Suprapubic skin (tissue), 4 donors: ENCODE measurements around the gene ZFP2. TPM values are rescaled to one million over a fixed set of nuclear protein-coding genes. Genes with fewer than 3 reads are reported as not detected.
A peak's percentile ranks its signal among the peaks of the same experiment; 100 is the strongest.

Experiments used
- DNase-seq, 2 donors: peaks; one replicate each; pipeline ENCODE4 v3.0.0-alpha.2; 2019; ENCODE audit warnings: low spot score in 2 of 2
- H3K27ac ChIP-seq: fragments of 200-600 bp; sonication (generic); one replicate; pipeline ENCODE4 v1.5.1; 2019
- H3K27me3 ChIP-seq: fragments of 200-600 bp; sonication (generic); one replicate; pipeline ENCODE4 v1.5.1; 2019
- H3K36me3 ChIP-seq: fragments of 200-600 bp; sonication (generic); one replicate; pipeline ENCODE4 v1.5.1; 2019
- H3K4me1 ChIP-seq: fragments of 200-600 bp; sonication (generic); one replicate; pipeline ENCODE4 v1.5.1; 2019
- H3K4me3 ChIP-seq: fragments of 200-600 bp; sonication (generic); one replicate; pipeline ENCODE4 v1.5.1; 2019; ENCODE audit warnings: mild to moderate bottlenecking
- H3K9me3 ChIP-seq: fragments of 200-600 bp; sonication (generic); one replicate; pipeline ENCODE4 v1.5.1; 2019
- EP300 ChIP-seq: sonication (generic); formaldehyde crosslinking; IDR thresholded peaks from one replicate; pipeline ENCODE4 v1.6.1; 2017; ENCODE audit warnings: antibody characterized with exemption
- POLR2A ChIP-seq, 2 donors: fragments of 450-650 bp; IDR thresholded peaks; one replicate each; pipeline ENCODE4 v1.6.1; 2017; ENCODE audit warnings: antibody characterized with exemption in 2 of 2, mild to moderate bottlenecking in 2 of 2, moderate library complexity in 2 of 2
- POLR2AphosphoS5 ChIP-seq, 3 donors: sonication (generic); formaldehyde crosslinking; IDR thresholded peaks; one replicate each; pipeline ENCODE4 v1.6.1; 2017; ENCODE audit warnings: antibody characterized with exemption in 3 of 3
- WGBS: methylation state at CpG from one replicate; pipeline ENCODE4 v1.1.5; 2018; 5-methylcytosine and 5-hydroxymethylcytosine counted together
- total RNA-seq, 4 donors: library from RNA; depleted of rRNA; stranded (reverse); fragments of >200 nt; gene quantifications; one replicate each; pipeline ENCODE4 v1.1.0, GENCODE V29; 2016
- TF ChIP-seq, protein P1 (sequence below), 2 donors: fragments of 200-600 bp in 1 of 2; fragments of 450-650 bp in 1 of 2; sonication (generic) in 1 of 2; IDR thresholded peaks; one replicate each; pipeline ENCODE4 v1.5.1; 2016 to 2019; ENCODE audit warnings: antibody characterized with exemption in 2 of 2, mild to moderate bottlenecking in 1 of 2, moderate library complexity in 1 of 2

The ZFP2 gene
- total RNA-seq, 4 donors from 2014 or later: 0.94 to 4.8 (median 2.0) TPM

DNA sequence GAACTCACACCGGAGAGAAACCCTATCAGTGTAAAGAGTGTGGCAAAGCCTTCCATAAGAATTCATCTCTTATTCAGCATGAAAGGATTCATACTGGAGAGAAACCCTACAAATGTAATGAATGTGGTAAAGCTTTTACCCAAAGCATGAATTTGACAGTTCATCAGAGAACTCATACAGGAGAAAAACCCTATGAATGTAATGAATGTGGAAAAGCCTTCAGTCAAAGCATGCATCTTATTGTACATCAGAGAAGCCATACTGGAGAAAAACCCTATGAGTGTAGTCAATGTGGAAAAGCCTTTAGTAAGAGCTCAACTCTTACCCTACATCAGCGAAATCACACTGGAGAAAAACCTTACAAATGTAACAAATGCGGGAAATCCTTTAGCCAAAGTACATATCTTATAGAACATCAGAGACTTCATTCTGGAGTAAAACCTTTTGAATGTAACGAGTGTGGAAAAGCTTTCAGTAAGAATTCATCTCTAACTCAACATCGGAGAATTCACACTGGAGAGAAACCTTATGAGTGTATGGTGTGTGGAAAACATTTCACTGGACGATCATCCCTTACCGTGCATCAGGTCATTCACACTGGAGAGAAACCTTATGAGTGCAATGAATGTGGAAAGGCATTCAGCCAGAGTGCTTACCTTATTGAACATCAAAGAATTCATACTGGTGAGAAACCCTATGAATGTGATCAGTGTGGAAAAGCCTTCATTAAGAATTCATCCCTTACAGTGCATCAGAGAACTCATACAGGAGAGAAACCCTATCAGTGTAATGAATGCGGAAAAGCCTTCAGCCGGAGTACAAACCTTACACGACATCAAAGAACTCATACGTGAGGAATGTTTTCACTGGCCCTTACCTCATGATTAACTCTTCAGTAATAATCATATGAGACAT is 36.4 kb downstream of the ZFP2 start:
- TF ChIP-seq POLR2AphosphoS5 (IDR thresholded peaks at IDR 0.05): no peak
- no peak for TF ChIP-seq POLR2A (IDR thresholded peaks at IDR 0.05)
- no peak for TF ChIP-seq EP300
- TF ChIP-seq, protein P1, sequence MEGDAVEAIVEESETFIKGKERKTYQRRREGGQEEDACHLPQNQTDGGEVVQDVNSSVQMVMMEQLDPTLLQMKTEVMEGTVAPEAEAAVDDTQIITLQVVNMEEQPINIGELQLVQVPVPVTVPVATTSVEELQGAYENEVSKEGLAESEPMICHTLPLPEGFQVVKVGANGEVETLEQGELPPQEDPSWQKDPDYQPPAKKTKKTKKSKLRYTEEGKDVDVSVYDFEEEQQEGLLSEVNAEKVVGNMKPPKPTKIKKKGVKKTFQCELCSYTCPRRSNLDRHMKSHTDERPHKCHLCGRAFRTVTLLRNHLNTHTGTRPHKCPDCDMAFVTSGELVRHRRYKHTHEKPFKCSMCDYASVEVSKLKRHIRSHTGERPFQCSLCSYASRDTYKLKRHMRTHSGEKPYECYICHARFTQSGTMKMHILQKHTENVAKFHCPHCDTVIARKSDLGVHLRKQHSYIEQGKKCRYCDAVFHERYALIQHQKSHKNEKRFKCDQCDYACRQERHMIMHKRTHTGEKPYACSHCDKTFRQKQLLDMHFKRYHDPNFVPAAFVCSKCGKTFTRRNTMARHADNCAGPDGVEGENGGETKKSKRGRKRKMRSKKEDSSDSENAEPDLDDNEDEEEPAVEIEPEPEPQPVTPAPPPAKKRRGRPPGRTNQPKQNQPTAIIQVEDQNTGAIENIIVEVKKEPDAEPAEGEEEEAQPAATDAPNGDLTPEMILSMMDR (IDR thresholded peaks at IDR 0.05): no peak
- no peaks in the 10 kb centered on the region for H3K27me3 ChIP-seq
- H3K27ac ChIP-seq: no peak overlapping the region
- no peak overlapping the region for H3K4me3 ChIP-seq
- no peak for DNase-seq
- H3K9me3 ChIP-seq: peaks cover 82% of the 10 kb centered on the region
- 95% methylated on average over 11 of the region's 11 CpGs for WGBS
- H3K4me1 ChIP-seq: no peaks in the 10 kb centered on the region
- H3K36me3 ChIP-seq: peaks cover 17% of the 10 kb centered on the region

DNA sequence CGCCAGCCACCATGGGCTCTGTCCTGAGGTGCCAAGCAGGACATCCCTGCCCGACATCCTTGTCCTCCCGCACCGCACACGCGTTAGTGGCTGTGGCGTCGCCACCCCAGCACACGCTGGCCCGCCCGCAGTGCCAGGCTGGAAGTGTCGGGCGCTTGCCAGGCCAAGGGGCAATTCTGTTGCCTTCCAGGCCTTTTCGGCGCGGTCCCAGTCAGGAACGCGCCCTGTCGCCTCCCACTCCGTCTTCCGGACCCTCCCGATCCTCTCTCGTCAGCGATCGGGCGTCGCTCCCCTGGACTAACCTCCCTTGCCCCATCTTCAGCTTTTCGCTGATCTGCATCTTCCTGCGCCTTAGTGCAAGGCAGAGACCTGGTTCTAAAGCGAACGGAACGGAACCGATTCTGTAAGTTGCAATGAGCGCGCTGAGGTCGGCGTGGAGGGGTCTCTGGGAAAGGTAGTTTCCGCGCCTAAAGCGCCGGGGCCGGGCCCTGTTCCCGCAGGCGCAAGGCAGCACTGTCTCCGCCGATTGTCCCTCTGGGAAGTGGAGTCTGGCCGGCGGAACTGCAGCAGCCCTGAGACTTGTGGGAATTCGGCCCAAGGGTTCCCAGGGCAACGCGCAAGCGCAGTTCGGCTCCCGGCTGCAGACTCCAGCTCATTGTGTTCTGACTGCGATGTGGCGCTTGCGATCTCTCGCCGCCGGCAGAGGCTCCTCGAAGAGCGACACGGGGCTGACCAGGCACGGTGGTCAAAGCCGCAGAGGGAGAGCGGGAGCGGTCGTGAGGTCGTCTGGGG is 45.1 kb downstream of the ZFP2 start, which contains the start of gene ZNF454:
ZNF454 (plus strand) TSS at position 630 of the 792 bp plus-strand sequence. CDS start 1,594 bp downstream, outside the sequence.
- peaks cover 2% of the 10 kb centered on the region for H3K36me3 ChIP-seq
- H3K27ac ChIP-seq: peak within 1 kb of the TSS; percentile 47
- peak within 1 kb of the TSS; percentile 62 for H3K4me3 ChIP-seq
- DNase-seq: peak; percentile 90 to 92
- H3K4me1 ChIP-seq: peaks cover 10% of the 10 kb centered on the region
- no peak for TF ChIP-seq EP300
- TF ChIP-seq POLR2AphosphoS5 (IDR thresholded peaks at IDR 0.05): peak in 1 of 3 donors; percentile 3
- TF ChIP-seq, protein P1 (IDR thresholded peaks at IDR 0.05): no peak
- no peaks in the 10 kb centered on the region for H3K27me3 ChIP-seq
- peaks cover 54% of the 10 kb centered on the region for H3K9me3 ChIP-seq
- 6% methylated on average over 34 of the region's 69 CpGs for WGBS

DNA sequence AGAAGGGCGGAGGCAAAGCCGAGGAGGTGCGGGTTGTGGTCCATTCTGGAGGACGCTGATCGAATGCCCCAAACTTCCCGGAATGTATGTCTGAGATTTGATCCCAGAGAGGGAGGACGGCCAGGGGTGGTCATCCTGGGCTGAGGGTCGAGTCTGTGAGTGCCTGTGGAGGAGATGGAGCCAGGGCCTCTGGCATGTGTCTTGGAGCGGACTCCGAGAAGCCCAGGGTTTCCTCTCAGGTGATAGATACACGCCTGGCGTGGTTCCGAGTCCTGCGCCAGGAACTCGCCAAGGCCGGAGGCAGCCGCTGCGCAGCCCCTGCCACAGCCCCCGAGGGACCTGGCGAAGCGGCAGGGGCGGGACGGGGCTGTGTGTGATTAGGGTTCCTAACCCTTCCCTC is 45.6 kb downstream of the ZFP2 start:
- H3K4me1 ChIP-seq: peaks cover 10% of the 10 kb centered on the region
- H3K27me3 ChIP-seq: no peaks in the 10 kb centered on the region
- TF ChIP-seq POLR2A (IDR thresholded peaks at IDR 0.05) (no peak), POLR2AphosphoS5 (IDR thresholded peaks at IDR 0.05) (no peak), EP300 (no peak)
- H3K9me3 ChIP-seq: peaks cover 54% of the 10 kb centered on the region
- H3K27ac ChIP-seq: no peak overlapping the region
- 7% methylated on average over 3 of the region's 23 CpGs for WGBS
- H3K36me3 ChIP-seq: peaks cover 8% of the 10 kb centered on the region
- H3K4me3 ChIP-seq: peak overlapping the region; percentile 62
- no peak for DNase-seq

DNA sequence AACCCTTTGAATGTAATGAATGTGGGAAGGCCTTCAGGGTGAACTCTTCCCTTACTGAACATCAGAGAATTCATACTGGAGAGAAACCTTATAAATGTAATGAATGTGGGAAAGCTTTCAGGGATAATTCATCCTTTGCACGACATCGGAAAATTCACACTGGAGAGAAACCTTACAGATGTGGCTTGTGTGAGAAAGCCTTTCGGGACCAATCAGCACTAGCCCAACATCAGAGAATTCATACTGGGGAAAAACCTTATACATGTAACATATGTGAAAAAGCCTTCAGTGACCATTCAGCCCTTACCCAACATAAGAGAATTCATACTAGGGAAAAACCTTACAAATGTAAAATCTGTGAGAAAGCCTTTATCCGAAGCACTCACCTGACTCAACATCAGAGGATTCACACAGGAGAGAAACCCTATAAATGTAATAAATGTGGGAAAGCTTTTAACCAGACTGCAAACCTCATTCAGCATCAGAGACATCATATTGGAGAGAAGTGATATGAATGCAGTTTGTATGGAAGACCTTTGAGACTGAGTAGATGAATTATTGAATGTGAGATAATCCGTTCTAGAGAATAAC is 69.8 kb downstream of the ZFP2 start:
- Histone ChIP-seq H3K36me3 (peaks cover 19% of the 10 kb centered on the region), H3K27me3 (no peaks in the 10 kb centered on the region), H3K4me1 (no peaks in the 10 kb centered on the region), H3K4me3 (no peak overlapping the region), H3K27ac (no peak overlapping the region), H3K9me3 (peaks cover 56% of the 10 kb centered on the region)
- TF ChIP-seq, protein P1 (IDR thresholded peaks at IDR 0.05): no peak
- no peak for TF ChIP-seq EP300
- no peak for TF ChIP-seq POLR2AphosphoS5 (IDR thresholded peaks at IDR 0.05)
- no peak for TF ChIP-seq POLR2A (IDR thresholded peaks at IDR 0.05)
- no peak for DNase-seq
- 97% methylated on average over 5 of the region's 5 CpGs for WGBS

DNA sequence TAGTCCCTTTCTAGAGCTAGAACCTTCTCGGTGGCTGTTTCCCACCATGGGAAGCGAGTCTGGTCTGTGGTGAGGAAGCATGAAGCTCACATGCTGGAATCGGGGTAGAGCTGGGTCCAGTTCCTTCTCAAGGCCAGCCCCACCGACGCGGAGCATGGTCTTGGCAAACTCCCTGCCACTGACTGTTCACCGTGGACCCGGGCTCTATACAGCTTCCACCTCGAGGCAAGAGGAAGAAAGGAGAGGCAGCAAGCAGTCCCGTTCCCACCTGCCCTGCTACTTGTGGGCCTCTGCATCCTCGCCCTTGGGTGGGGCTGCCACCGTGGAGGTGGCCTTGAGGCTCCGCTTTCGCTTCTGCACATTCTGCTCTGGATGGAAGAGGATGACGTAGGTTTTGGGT is 85.7 kb downstream of the ZFP2 start:
- WGBS: 95% methylated on average over 9 of the region's 15 CpGs
- Histone ChIP-seq H3K27ac (no peak overlapping the region), H3K4me1 (no peaks in the 10 kb centered on the region), H3K9me3 (peaks cover 31% of the 10 kb centered on the region), H3K36me3 (no peaks in the 10 kb centered on the region), H3K27me3 (no peaks in the 10 kb centered on the region), H3K4me3 (no peak overlapping the region)
- DNase-seq: no peak
- TF ChIP-seq POLR2AphosphoS5 (IDR thresholded peaks at IDR 0.05): no peak
- TF ChIP-seq EP300: no peak
- no peak for TF ChIP-seq POLR2A (IDR thresholded peaks at IDR 0.05)
- TF ChIP-seq, protein P1 (IDR thresholded peaks at IDR 0.05): no peak
